GM12891 (cell line): ENCODE data around the gene GLYR1.

Source experiments
- DNase-seq: peaks from one replicate; pipeline ENCODE4 v3.0.0; 2011; ENCODE audit warnings: low spot score; ENCODE audit not compliant: insufficient read length
- FAIRE-seq: peaks from 2 replicates; lab custom pipeline; 2011; peaks lifted over from hg19 to GRCh38; lab: Jason Lieb, UNC
- PAX5 ChIP-seq: IDR thresholded peaks from 2 replicates; pipeline ENCODE4 v1.6.1; 2011; ENCODE audit warnings: low read length, moderate library complexity, mild to moderate bottlenecking; ENCODE audit not compliant: insufficient read depth, severe bottlenecking
- POLR2A ChIP-seq: IDR thresholded peaks from 2 replicates; pipeline ENCODE4 v1.6.1; 2011; ENCODE audit warnings: low read depth, low read length, control low read depth
- POLR2AphosphoS5 ChIP-seq: IDR thresholded peaks from 2 replicates; pipeline ENCODE4 v1.6.1; 2011; ENCODE audit warnings: low read depth, low read length, control low read depth
- POU2F2 ChIP-seq: IDR thresholded peaks from 2 replicates; pipeline ENCODE4 v1.6.1; 2011; ENCODE audit warnings: low read depth, mild to moderate bottlenecking, control low read depth, low read length, moderate library complexity
- SPI1 ChIP-seq: IDR thresholded peaks from 2 replicates; pipeline ENCODE4 v1.6.1; 2011; ENCODE audit warnings: low read depth, low read length, control low read depth
- TAF1 ChIP-seq: IDR thresholded peaks from 2 replicates; pipeline ENCODE4 v1.6.1; 2011; ENCODE audit warnings: low read depth, low read length, control low read depth

Gene GLYR1

DNA sequence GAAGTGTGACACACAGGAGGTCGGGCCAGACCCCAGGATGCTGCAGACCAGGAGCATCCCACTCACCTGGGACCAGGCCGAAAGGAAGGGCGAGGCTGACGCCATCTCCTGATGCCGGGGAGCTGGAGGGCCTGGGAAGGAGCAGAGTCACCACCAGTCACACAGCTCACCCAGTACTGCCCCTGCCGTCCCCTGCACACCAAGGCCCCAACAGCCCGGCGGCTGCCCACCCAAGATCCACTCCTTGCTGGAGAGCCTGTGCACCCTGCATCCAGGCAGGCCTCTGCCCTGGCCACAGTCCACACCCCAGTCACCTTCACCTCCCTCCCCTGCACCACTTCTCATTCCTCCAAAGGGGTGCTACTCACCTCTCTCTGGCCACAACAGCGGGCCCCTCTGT lies 84.9 kb downstream of the GLYR1 start:
- DNase-seq = no peak
- no peak for TF ChIP-seq POU2F2
- no peak for TF ChIP-seq SPI1
- TF ChIP-seq POLR2AphosphoS5 = no peak
- no peak for TF ChIP-seq TAF1
- no peak for TF ChIP-seq PAX5
- TF ChIP-seq POLR2A = no peak
- no peak for FAIRE-seq

DNA sequence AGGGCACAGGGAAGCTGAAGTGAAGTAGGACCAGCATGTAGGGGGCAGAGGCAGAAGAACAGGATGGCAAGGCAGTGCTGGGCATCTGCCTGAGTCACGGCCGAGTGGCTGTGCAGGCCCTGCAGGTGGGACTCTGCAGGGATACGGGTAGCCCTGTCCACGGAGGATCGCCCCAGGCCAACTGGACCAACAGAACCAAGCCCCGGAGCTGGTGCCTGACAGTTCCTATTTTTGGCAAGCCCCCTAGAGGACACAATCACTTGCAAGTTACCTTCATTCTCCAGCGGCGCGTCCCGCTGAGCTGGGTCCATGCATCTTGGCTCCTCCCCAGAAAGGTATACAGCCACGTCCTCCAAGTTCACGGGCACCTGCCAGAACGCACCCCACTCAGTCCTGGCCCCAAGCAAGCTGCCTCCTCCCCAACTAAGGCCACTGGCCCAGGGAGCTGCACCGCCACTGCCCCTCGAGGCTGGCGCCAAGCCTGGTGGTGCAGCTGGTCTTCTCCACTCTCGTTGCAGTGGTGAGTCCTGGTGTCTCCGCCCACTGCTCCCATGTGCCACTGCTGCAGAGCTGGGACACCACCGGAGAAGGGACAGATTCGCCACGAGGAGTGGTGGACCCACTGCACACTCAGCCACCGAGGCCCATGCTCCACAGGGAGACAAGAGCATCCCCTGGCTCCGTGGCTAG lies 86.7 kb downstream of the GLYR1 start:
- no peak for FAIRE-seq
- TF ChIP-seq POLR2A = no peak
- TF ChIP-seq SPI1 = no peak
- TF ChIP-seq POLR2AphosphoS5 = no peak
- no peak for TF ChIP-seq PAX5
- TF ChIP-seq TAF1 = no peak
- TF ChIP-seq POU2F2 = no peak
- DNase-seq = no peak

DNA sequence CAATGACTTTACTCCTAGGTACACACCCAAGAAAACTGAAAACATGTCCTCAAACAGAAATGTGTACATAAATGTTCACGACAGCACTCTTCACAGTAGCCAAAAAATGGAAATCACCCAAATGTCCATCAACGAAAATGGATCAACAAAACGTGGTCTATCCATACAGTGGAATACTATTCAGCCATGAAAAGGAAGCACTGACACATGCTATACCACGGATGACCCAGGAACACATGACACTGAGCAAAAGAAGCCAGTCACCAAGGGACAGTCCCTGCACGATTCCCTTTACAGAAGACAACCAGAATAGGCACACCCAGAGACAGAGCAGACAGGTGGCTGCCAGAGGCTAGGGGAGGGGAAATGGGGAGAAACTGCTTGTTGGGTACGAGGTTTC lies 91.4 kb downstream of the GLYR1 start:
- DNase-seq (no peak), FAIRE-seq (peak; percentile 55)
- TF ChIP-seq SPI1 (no peak), POU2F2 (no peak), POLR2A (no peak), POLR2AphosphoS5 (no peak), TAF1 (no peak), PAX5 (no peak)

DNA sequence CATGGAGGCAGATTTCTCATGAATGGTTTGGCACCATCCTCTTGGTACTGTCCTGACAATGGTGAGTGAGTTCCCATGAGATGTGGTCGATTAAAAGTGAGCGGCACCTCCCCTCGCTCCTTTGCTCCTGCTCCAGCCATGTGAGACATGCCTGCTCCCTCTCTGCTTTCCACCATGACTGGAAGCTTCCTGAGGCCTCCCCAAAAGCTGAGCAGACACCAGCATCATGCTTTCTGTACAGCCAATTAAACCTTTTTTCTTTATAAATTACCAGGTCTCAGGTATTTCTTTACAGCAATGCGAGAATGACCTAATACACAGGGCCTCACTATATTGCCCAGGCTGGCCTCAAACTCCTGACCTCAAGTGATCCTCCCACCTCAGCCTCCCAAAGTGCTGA lies 92.2 kb downstream of the GLYR1 start:
- DNase-seq (no peak), FAIRE-seq (no peak)
- no peak for TF ChIP-seq POU2F2
- TF ChIP-seq PAX5 = no peak
- TF ChIP-seq TAF1 = no peak
- TF ChIP-seq SPI1 = no peak
- TF ChIP-seq POLR2AphosphoS5 = no peak
- TF ChIP-seq POLR2A = no peak

DNA sequence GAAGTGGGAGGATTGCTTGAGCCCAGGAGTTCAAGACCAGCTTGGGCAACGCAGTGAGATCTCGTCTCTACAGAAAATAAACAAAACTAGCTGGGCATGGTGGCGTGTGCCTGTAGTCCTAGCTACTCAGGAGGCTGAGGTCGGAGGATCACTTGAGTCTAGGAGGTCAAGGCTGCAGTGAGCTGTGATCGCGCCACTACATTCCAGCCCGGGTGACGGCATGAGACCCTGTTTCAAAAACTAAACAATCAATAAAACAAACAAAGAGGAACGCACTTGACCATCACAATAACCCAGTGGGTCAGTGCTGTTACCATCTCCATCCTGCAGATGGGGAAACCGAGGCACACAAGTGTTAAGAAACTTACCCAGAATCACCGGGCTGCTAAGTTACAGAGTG lies 93.9 kb downstream of the GLYR1 start:
- no peak for FAIRE-seq
- no peak for TF ChIP-seq POLR2A
- DNase-seq = no peak
